ENCODE data around the gene USH2A.

GRCh38 chr1:216433175-216433574 is 9.9 kb upstream of the USH2A start:
- TF ChIP-seq POLR2A (IDR thresholded peaks at IDR 0.05) = no peak
- TF ChIP-seq, protein P1, sequence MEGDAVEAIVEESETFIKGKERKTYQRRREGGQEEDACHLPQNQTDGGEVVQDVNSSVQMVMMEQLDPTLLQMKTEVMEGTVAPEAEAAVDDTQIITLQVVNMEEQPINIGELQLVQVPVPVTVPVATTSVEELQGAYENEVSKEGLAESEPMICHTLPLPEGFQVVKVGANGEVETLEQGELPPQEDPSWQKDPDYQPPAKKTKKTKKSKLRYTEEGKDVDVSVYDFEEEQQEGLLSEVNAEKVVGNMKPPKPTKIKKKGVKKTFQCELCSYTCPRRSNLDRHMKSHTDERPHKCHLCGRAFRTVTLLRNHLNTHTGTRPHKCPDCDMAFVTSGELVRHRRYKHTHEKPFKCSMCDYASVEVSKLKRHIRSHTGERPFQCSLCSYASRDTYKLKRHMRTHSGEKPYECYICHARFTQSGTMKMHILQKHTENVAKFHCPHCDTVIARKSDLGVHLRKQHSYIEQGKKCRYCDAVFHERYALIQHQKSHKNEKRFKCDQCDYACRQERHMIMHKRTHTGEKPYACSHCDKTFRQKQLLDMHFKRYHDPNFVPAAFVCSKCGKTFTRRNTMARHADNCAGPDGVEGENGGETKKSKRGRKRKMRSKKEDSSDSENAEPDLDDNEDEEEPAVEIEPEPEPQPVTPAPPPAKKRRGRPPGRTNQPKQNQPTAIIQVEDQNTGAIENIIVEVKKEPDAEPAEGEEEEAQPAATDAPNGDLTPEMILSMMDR (IDR thresholded peaks at IDR 0.05) = no peak

Data from tibial nerve (tissue), 3 donors.